Stimulated activated CD4-positive, alpha-beta T cell treated with anti-CD3 and anti-CD28 coated beads, Interleukin-2, amount 100 ng/mL, for 4 hours (primary cell): Measurements from ENCODE around the gene GRM5.
A peak's percentile ranks its signal among the peaks of the same experiment; 100 is the strongest.

Experiments
- DNase-seq: peaks from one replicate; pipeline ENCODE4 v3.0.0-alpha.2; 2020; ENCODE audit warnings: low read depth

Gene GRM5

GRCh38 chr11:88697139-88697538 is 368.6 kb downstream of the GRM5 start:
- DNase-seq = no peak

GRCh38 chr11:88695689-88696414 is 369.9 kb downstream of the GRM5 start:
- no peak for DNase-seq

GRCh38 chr11:88692306-88693086 is 373.3 kb downstream of the GRM5 start:
- DNase-seq = no peak

- DNase-seq = peak; percentile 5
These were observed 376.1 kb downstream of the GRM5 start for GRCh38 chr11:88689548-88690240.

GRCh38 chr11:88683024-88683423 is 382.8 kb downstream of the GRM5 start:
- no peak for DNase-seq

GRCh38 chr11:88680806-88681205 is 385.0 kb downstream of the GRM5 start:
- no peak for DNase-seq

GRCh38 chr11:88666364-88666763 is 399.4 kb downstream of the GRM5 start:
- no peak for DNase-seq

- DNase-seq = no peak
These were observed 408.6 kb downstream of the GRM5 start for GRCh38 chr11:88657076-88657738.

- DNase-seq = no peak
These were observed 409.5 kb downstream of the GRM5 start for GRCh38 chr11:88656283-88656682.

- no peak for DNase-seq
These were observed 410.1 kb downstream of the GRM5 start for GRCh38 chr11:88655656-88656055.

- no peak for DNase-seq
These were observed 410.6 kb downstream of the GRM5 start for GRCh38 chr11:88655196-88655595.

- no peak for DNase-seq
These were observed 414.2 kb downstream of the GRM5 start for GRCh38 chr11:88651556-88651955.

GRCh38 chr11:88644724-88645123 is 421.1 kb downstream of the GRM5 start:
- DNase-seq = no peak

GRCh38 chr11:88632163-88632562 is 433.6 kb downstream of the GRM5 start:
- no peak for DNase-seq

GRCh38 chr11:88631497-88631896 is 434.3 kb downstream of the GRM5 start:
- no peak for DNase-seq

GRCh38 chr11:88629496-88629895 is 436.3 kb downstream of the GRM5 start:
- no peak for DNase-seq

GRCh38 chr11:88626216-88626615 is 439.6 kb downstream of the GRM5 start:
- no peak for DNase-seq

- DNase-seq = no peak
These were observed 442.3 kb downstream of the GRM5 start for GRCh38 chr11:88623531-88623930.

GRCh38 chr11:88620568-88621130 is 445.1 kb downstream of the GRM5 start:
- no peak for DNase-seq

- no peak for DNase-seq
These were observed 446.0 kb downstream of the GRM5 start for GRCh38 chr11:88619656-88620385.

- no peak for DNase-seq
These were observed 446.7 kb downstream of the GRM5 start for GRCh38 chr11:88619071-88619425.
